ENCODE data around the gene PFN4.

DNA sequence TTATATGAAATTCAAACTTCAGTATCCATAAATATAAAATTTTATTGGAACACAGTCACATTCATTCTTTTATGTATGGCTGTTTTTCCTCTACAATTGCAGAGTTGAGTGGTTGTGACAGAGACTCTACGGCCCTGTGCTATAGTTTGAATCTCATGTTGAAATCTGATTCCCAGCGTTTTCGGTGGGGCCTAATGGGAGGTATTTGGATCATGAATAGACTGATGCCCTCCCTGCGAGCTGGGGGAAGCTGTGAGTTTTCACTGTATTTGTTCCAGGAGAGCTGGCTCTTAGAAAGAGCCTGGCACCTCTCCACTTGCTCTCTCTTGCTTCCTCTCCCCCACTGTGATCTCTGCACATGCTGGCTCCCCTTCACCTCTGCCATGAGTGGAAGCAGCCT is 1.7 kb downstream of the PFN4 start:
- TF ChIP-seq, protein P1, sequence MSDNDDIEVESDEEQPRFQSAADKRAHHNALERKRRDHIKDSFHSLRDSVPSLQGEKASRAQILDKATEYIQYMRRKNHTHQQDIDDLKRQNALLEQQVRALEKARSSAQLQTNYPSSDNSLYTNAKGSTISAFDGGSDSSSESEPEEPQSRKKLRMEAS (IDR thresholded peaks at IDR 0.05; ENCODE audit: low read depth, low read length), result no peak
- TF ChIP-seq, protein P2, sequence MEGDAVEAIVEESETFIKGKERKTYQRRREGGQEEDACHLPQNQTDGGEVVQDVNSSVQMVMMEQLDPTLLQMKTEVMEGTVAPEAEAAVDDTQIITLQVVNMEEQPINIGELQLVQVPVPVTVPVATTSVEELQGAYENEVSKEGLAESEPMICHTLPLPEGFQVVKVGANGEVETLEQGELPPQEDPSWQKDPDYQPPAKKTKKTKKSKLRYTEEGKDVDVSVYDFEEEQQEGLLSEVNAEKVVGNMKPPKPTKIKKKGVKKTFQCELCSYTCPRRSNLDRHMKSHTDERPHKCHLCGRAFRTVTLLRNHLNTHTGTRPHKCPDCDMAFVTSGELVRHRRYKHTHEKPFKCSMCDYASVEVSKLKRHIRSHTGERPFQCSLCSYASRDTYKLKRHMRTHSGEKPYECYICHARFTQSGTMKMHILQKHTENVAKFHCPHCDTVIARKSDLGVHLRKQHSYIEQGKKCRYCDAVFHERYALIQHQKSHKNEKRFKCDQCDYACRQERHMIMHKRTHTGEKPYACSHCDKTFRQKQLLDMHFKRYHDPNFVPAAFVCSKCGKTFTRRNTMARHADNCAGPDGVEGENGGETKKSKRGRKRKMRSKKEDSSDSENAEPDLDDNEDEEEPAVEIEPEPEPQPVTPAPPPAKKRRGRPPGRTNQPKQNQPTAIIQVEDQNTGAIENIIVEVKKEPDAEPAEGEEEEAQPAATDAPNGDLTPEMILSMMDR (IDR thresholded peaks at IDR 0.05; ENCODE audit: low read depth, low read length), result no peak
- no peak for TF ChIP-seq POLR2A (IDR thresholded peaks at IDR 0.05; ENCODE audit: extremely low read depth, insufficient read length)
